CD4-positive, alpha-beta T cell (primary cell): ENCODE data around the gene CERS6. TPM values are rescaled to one million over a fixed set of nuclear protein-coding genes. Genes with fewer than 3 reads are reported as not detected.

Experiments
- ATAC-seq: fragments of 200-7000 bp; cut with Tn5 transposase; one replicate; pipeline ENCODE4 v1.10.0; 2022; ENCODE audit warnings: mild to moderate bottlenecking; ENCODE audit not compliant: poor library complexity
- CTCF ChIA-PET: fragments of 350-600 bp; sonication (Branson Sonifier 250); formaldehyde crosslinking; loops from one replicate; lab custom pipeline; 2021; ENCODE audit warnings: antibody characterized with exemption, inconsistent platforms; lab: Charles Lee
- POLR2A ChIA-PET: fragments of 350-600 bp; sonication (Branson Sonifier 250); formaldehyde crosslinking; loops from one replicate; lab custom pipeline; 2021; ENCODE audit warnings: antibody characterized with exemption, inconsistent platforms; lab: Charles Lee
- DNase-seq, 14 experiments: peaks; one replicate each; pipeline ENCODE4 v3.0.0-alpha.2; 2013 to 2020; ENCODE audit warnings: mixed read lengths in 2 of 14
- H3K27ac ChIP-seq, 2 donors: one replicate each; pipeline versions ENCODE4 v1.5.1 to v1.7.0; 2013; ENCODE audit warnings: low read length in 2 of 2, low read depth in 1 of 2, mild to moderate bottlenecking in 1 of 2
- H3K27me3 ChIP-seq, 2 experiments: 1 replicate in 1 of 2; 2 replicates in 1 of 2; pipeline versions ENCODE4 v1.6.1 to v1.7.0; 2013; ENCODE audit warnings: low read length in 2 of 2, control low read depth in 1 of 2, mild to moderate bottlenecking in 1 of 2, moderate library complexity in 1 of 2; ENCODE audit not compliant: insufficient read depth in 2 of 2, control insufficient read depth in 1 of 2
- H3K36me3 ChIP-seq: one replicate; pipeline ENCODE4 v1.6.1; 2013; ENCODE audit warnings: low read length, control low read depth; ENCODE audit not compliant: insufficient read depth
- H3K4me1 ChIP-seq: one replicate; pipeline ENCODE4 v1.6.1; 2013; ENCODE audit warnings: low read length, control low read depth; ENCODE audit not compliant: insufficient read depth
- H3K4me3 ChIP-seq: one replicate; pipeline ENCODE4 v1.5.1; 2013; ENCODE audit warnings: mild to moderate bottlenecking, low read length, moderate library complexity
- H3K9me3 ChIP-seq, 2 experiments: 1 replicate in 1 of 2; 2 replicates in 1 of 2; pipeline versions ENCODE4 v1.6.1 to v1.7.0; 2013; ENCODE audit warnings: low read length in 2 of 2, mild to moderate bottlenecking in 2 of 2, control low read depth in 1 of 2, moderate library complexity in 1 of 2; ENCODE audit not compliant: control insufficient read depth in 1 of 2, insufficient read depth in 1 of 2
- H3K27ac Mint-ChIP-seq: one replicate; pipeline ENCODE4 v1.8.0; 2020; ENCODE audit warnings: mixed read lengths
- H3K27me3 Mint-ChIP-seq: one replicate; pipeline ENCODE4 v1.8.0; 2021; ENCODE audit warnings: mixed read lengths
- H3K36me3 Mint-ChIP-seq: one replicate; pipeline ENCODE4 v1.8.0; 2021; ENCODE audit warnings: low read depth, mixed read lengths
- H3K4me1 Mint-ChIP-seq: one replicate; pipeline ENCODE4 v1.8.0; 2021; ENCODE audit warnings: low read depth, mixed read lengths
- H3K4me3 Mint-ChIP-seq: one replicate; pipeline ENCODE4 v1.8.0; 2020; ENCODE audit warnings: mild to moderate bottlenecking, mixed read lengths
- H3K9me3 Mint-ChIP-seq: one replicate; pipeline ENCODE4 v1.8.0; 2020; ENCODE audit warnings: mixed read lengths
- intact Hi-C, 2 experiments: fragments of 100-400 bp; cut with DNase I in 1 of 2; cut with micrococcal nuclease in 1 of 2; formaldehyde crosslinking; loops; one replicate each; pipeline versions ENCODE4 v1.15.1 to v1.9.0; 2023 to 2025; cut with DNase I, micrococcal nuclease
- total RNA-seq, 174 experiments: library from RNA in 2 of 174; stranded (reverse) in 2 of 174; gene quantifications; one replicate each; pipeline ENCODE4 v1.2.3 and lab custom pipeline; 2021 to 2026
- TF ChIP-seq, protein P1 (sequence below): fragments of 200-600 bp; IDR thresholded peaks from one replicate; pipeline ENCODE4 v1.8.0; 2022; ENCODE audit warnings: antibody characterized with exemption, mild to moderate bottlenecking

The CERS6 gene
- total RNA-seq, 2 experiments from 2014 or later = 16.9 to 17.9 TPM

DNA sequence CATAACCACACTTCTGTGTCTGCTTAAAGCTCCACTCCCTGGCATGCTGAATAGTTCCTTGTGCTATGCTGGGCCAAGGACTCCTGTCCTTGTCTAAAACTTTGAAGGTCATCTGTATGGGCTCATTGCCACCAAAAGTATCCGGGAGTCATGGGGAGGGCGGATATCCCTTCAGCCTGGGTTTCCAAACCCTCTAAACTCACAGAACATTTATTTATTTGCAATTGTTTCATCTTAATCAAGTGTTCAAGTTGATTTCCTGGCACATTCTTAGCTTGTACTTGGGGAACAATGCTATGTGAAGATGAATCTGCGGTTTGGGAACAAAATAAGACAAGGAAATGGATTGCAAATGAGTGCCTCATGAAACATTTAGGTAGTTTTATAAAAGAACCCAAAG, 348.1 kb downstream of the CERS6 start:
- POLR2A ChIA-PET = no interaction called here
- TF ChIP-seq, protein P1, sequence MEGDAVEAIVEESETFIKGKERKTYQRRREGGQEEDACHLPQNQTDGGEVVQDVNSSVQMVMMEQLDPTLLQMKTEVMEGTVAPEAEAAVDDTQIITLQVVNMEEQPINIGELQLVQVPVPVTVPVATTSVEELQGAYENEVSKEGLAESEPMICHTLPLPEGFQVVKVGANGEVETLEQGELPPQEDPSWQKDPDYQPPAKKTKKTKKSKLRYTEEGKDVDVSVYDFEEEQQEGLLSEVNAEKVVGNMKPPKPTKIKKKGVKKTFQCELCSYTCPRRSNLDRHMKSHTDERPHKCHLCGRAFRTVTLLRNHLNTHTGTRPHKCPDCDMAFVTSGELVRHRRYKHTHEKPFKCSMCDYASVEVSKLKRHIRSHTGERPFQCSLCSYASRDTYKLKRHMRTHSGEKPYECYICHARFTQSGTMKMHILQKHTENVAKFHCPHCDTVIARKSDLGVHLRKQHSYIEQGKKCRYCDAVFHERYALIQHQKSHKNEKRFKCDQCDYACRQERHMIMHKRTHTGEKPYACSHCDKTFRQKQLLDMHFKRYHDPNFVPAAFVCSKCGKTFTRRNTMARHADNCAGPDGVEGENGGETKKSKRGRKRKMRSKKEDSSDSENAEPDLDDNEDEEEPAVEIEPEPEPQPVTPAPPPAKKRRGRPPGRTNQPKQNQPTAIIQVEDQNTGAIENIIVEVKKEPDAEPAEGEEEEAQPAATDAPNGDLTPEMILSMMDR = no peak

DNA sequence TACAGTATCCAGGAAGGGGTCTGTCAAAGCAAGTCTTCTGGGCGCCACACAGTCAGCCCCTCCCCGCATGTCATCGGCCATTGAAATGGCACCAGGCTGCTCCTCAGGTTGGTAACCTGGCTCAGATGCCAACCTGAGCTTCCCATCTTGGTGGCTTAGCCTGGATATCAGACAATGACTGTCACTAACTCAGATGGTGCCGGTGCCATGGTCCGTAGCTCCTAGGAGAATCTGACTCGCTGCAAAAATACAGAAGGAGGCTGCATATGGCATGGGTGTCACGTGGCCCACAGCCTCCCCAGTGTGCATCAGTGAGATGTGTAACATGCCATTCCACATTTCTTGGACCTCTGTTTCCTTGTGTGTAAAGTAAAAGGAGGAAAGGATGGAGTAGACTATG, 349.5 kb downstream of the CERS6 start:
- intact Hi-C loops = no loop called here
- Histone ChIP-seq H3K36me3 (no peaks in the 10 kb centered on the region), H3K4me1 (peaks cover 4% of the 10 kb centered on the region), H3K27me3 (no peaks in the 10 kb centered on the region), H3K4me3 (no peak overlapping the region), H3K27ac (no peak overlapping the region), H3K9me3 (no peaks in the 10 kb centered on the region)
- CTCF ChIA-PET = no interaction called here
- no peaks in the 10 kb centered on the region for H3K4me1 Mint-ChIP-seq
- TF ChIP-seq, protein P1 = no peak
- H3K27me3 Mint-ChIP-seq = no peaks in the 10 kb centered on the region
- DNase-seq = no peak
- H3K27ac Mint-ChIP-seq = no peak overlapping the region
- no peak overlapping the region for H3K4me3 Mint-ChIP-seq
- no peak for ATAC-seq
- H3K36me3 Mint-ChIP-seq = no peaks in the 10 kb centered on the region
- POLR2A ChIA-PET = no interaction called here
- no peaks in the 10 kb centered on the region for H3K9me3 Mint-ChIP-seq

More for the DNA sequence above, 348.1 kb downstream of the CERS6 start:
- Mint-ChIP-seq H3K27me3 (no peaks in the 10 kb centered on the region), H3K27ac (no peak overlapping the region), H3K9me3 (no peaks in the 10 kb centered on the region), H3K36me3 (no peaks in the 10 kb centered on the region), H3K4me1 (no peaks in the 10 kb centered on the region), H3K4me3 (no peak overlapping the region)
- no peaks in the 10 kb centered on the region for H3K27me3 ChIP-seq
- H3K36me3 ChIP-seq = no peaks in the 10 kb centered on the region
- no peak overlapping the region for H3K27ac ChIP-seq
- intact Hi-C loops = no loop called here
- H3K4me1 ChIP-seq = peaks cover 4% of the 10 kb centered on the region
- H3K9me3 ChIP-seq = no peaks in the 10 kb centered on the region
- no peak for DNase-seq
- no peak for ATAC-seq
- no peak overlapping the region for H3K4me3 ChIP-seq
- CTCF ChIA-PET = no interaction called here

DNA sequence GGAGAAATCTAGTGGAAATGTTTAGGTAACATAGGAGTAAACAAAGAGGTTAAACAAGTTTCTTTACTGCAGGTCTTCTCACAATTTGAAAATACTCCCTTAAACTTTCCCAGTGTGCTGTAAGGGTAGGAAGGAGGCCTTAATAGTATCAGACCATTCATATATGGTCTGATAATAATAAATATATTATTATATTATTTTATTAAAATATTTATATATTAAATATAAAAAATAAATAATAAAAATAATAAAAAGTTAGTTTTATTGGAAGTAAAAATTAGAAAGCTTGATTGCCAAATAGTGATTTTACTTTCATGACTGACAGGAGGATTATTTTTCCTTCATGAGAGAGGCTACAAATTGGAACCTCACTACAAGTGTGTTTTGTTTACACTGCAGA, 353.5 kb downstream of the CERS6 start:
- no peaks in the 10 kb centered on the region for H3K4me1 ChIP-seq
- Mint-ChIP-seq H3K36me3 (no peaks in the 10 kb centered on the region), H3K27ac (no peak overlapping the region), H3K4me1 (no peaks in the 10 kb centered on the region), H3K4me3 (no peak overlapping the region), H3K9me3 (no peaks in the 10 kb centered on the region), H3K27me3 (no peaks in the 10 kb centered on the region)
- H3K9me3 ChIP-seq = no peaks in the 10 kb centered on the region
- no peak for DNase-seq
- intact Hi-C loops = no loop called here
- TF ChIP-seq, protein P1 = no peak
- H3K4me3 ChIP-seq = no peak overlapping the region
- no peak overlapping the region for H3K27ac ChIP-seq
- ChIA-PET CTCF (no interaction called here), POLR2A (no interaction called here)
- ATAC-seq = no peak
- no peaks in the 10 kb centered on the region for H3K27me3 ChIP-seq
- H3K36me3 ChIP-seq = no peaks in the 10 kb centered on the region
